HG03520 (cell line): ENCODE measurements around the gene RBM47.
"Not testable (repeated sequence)": the region's sequence is repeated elsewhere in the genome, so short reads cannot be mapped to it uniquely, and the experiment has no call there.

Source experiments
- ATAC-seq: cut with Tn5 transposase; IDR thresholded peaks from one replicate; pipeline ENCODE4 v1.9.1; 2021; ENCODE audit warnings: mild to moderate bottlenecking, moderate library complexity; ENCODE audit not compliant: unreplicated experiment

RBM47 gene

DNA sequence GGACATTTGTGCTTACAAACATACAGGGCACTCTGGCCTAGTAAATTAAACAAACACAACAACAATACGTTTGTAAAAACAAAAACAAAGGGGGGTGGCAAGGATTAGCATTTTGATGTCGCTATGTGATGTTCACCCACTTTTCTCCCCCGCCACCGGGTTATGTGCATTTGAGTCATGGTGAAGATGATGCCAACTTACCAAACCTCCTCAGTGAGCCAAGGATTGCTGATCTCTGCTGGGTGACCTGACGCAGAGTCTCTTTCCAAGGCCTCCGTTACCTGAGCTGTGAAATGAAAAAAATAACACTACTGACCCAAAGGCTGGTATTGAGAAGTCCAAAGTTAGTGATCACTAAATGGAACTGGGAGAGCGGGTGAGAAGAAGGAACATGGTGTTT, 85.4 kb downstream of the RBM47 start:
- ATAC-seq = no peak

DNA sequence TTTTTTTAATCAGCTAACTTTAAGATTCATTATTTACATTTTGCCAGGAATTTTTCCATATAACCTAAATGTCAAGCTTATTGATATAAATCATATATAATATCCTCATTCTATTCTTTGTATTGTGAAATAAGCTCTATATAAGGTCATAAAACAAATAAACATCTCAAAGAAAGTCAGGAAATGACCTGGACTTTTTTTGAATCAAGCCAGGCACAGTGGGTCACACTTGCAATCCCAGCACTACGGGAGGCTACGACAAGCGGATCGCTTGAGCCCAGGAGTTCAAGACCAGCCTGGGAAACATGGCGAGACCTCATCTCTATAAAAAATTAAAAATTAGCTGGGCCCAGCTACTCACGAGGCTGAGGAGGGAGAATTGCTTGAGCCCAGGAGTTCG, 88.9 kb downstream of the RBM47 start:
- no peak for ATAC-seq

DNA sequence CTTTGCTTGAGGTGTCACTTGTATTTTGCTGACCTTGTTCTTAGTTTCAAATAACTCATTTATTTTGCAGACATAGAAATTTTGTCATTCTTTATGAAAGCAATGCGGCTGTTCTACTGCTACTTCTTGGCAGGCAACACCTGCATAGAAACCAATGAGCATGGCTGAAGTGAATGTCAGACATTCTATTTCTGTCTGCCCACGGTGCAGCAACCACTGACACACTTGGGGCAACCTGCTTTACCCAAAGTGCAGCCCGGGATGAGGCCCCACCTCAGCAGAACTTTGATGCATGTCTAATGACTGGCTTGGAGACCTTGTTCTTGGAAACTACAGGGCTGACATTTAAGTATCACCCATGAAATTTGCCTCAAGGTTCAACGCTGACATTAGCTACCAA, 93.6 kb downstream of the RBM47 start:
- ATAC-seq = no peak

DNA sequence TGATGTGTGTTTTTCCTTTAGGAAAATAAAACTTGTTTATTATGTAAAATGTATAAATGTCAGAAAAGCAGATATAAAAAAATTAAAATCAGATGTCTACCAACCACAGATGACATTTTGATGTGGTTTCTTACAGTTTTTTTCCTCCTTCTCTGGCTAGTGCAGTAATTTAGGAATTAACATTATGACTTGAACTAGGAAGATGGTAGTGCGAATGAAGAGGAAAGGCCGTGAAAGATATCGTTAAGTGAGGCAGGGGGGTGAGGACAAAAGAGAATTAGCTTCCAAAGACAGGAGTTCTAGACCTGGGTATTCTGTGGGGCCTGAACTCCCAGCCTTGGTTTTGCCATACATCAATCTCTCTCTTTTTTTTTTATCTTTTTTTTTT, 98.0 kb downstream of the RBM47 start:
- no peak for ATAC-seq

- no peak for ATAC-seq
Measured at GRCh38 chr4:40530961-40531635, 98.6 kb downstream of the RBM47 start.

DNA sequence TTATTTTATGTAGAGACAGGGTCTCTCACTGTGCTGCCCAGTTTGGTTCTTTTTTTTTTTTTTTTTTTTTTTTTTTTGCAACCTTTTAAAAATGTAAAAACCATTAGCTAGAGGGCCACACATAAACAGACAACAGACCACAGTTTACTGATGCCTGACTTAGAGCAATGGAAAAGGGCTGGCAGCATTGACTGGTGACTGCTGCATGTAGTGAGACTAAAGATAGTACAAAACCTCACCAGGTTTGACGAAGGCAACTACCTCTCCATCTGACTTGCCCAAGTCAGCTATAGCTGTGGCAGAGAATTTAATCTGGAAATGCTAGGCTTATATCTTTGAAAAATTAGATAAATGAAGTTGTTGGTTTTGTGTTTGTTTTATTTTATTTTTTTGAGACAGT, 102.9 kb downstream of the RBM47 start:
- ATAC-seq = no peak

GRCh38 chr4:40525752-40526598, 103.7 kb downstream of the RBM47 start:
- no peak for ATAC-seq

DNA sequence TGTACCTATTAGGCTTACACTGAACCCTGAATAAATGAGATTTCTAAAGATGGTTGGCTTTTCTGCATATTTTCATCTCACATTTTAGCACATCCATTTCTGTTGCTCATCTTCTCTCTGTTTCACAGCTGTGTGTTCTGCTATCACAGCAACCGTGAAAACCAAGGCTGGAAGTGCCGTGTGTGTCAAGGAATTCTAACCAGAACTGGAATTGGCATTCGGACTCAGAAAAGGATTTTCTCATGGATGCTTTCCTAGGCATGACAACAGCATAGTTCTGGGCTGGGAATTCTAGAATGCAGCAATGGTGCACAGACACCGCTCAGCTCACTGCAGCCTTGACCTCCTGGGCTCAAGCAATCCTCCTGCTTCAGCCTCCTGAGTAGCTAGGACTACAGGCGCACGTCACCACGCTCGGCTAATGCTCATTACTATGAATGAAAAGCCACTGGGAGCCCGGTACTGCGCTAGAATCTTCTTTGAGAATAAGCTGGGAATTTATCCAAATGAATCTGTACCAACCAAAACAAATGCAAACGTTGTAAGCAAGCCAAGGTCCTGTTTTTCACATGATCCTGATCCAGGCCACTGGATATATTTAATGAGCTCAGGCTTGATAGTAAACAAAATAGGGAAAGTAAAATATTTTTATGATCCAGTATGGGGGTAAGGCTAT, 105.2 kb downstream of the RBM47 start:
- ATAC-seq = no peak

DNA sequence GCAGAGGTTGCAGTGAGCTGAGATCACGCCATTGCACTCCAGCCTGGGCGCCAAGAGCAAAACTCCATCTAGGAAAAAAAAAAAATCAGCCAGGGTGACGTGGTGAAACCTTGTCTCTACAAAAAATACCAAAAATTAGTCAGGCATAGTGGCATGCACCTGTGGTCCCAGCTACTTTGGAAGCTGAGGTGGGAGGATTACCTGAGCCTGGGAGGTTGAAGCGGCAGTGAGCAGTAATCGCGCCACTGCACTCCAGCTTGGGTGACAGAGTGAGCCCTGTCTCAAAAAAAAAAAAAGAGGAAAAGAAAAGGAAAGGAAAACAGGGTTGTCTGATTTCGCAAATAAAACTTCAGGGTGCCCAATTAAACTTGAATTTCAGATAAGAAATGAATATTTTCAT, 106.1 kb downstream of the RBM47 start:
- no peak for ATAC-seq

GRCh38 chr4:40521957-40522356, 107.7 kb downstream of the RBM47 start:
- ATAC-seq = no peak

DNA sequence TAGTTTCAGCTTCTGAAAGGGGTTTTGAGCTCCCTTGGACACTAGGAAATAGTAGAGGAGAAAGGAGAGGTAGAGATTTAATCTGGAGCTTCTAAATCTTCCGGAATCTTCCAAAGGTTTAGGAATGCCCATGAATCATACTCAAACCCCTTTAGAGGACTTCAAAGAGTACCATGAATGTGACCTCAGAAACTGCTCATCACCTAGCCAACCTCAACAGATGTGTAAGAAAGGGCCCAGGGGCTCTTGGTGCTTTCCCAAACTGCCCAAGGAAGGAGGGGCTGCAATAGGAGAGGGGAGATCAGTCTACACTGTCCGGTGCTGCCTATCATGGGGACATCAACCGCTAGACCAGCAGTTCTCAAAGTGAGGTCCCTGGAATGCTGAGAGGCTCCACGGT, 109.1 kb downstream of the RBM47 start:
- ATAC-seq = no peak

GRCh38 chr4:40517081-40517480, 112.6 kb downstream of the RBM47 start:
- not testable (repeated sequence) for ATAC-seq

- no peak for ATAC-seq
Measured at GRCh38 chr4:40516651-40517050, 113.0 kb downstream of the RBM47 start.

GRCh38 chr4:40515398-40516293, 114.0 kb downstream of the RBM47 start:
- peak; percentile 87 for ATAC-seq

GRCh38 chr4:40515037-40515397, 114.6 kb downstream of the RBM47 start:
- ATAC-seq = no peak

DNA sequence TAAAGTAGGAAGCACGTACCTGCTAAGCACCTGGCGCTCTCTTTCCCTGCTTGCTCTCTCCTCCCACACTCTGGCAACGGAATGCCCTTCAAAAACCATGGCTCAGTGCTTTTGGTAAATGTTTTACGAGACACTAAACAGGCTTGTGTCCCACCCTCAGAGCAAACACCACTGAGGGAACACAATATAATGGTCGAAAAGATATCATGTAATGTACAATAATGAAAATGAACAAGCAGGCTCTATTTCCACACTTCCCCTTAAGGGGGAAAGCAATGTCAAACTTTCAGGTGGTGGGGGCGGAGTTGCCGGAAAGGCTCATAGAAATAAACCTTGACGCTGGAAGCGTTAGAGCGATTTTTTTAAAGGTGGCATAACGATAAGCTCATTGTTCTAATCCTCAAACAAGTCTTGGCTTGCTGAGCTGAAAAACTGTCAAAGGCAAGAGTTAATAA, 115.1 kb downstream of the RBM47 start:
- no peak for ATAC-seq

DNA sequence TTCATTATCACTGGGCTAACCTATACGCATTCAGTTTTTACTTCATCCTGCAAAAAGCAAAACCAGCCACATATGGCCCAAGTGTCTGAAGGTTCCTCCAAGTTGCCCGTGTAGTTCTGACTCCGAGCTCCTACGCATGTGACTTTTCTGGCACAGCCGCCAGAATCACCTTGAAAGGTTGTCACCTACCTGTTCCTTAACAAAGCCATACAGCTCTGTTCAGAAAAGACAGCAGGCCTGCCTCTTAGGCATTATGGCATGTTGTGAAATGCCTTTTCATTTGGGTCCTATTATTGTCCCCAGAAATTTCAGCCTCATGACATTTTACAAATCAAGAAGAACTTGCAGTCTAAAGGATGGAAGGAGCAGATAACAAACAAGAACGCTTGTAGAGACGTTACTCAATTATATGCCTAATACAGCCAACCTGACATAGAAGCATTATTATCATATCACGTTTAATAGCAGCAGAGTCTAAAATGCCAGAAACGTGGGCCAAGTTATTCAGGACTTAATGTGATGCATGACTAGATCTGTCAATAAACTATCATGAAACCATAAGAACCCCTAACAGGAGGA, 118.5 kb downstream of the RBM47 start:
- ATAC-seq = no peak

GRCh38 chr4:40507977-40508376, 121.7 kb downstream of the RBM47 start:
- no peak for ATAC-seq

GRCh38 chr4:40506492-40506891, 123.2 kb downstream of the RBM47 start:
- ATAC-seq = no peak

- ATAC-seq = no peak
Measured at GRCh38 chr4:40506066-40506465, 123.6 kb downstream of the RBM47 start.

GRCh38 chr4:40502934-40503333, 126.7 kb downstream of the RBM47 start:
- no peak for ATAC-seq
